ENCODE measurements around the gene ANTKMT.

ANTKMT gene, protein sequence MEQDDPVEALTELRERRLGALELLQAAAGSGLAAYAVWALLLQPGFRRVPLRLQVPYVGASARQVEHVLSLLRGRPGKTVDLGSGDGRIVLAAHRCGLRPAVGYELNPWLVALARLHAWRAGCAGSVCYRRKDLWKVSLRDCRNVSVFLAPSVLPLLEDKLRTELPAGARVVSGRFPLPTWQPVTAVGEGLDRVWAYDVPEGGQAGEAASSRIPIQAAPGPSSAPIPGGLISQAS

DNA sequence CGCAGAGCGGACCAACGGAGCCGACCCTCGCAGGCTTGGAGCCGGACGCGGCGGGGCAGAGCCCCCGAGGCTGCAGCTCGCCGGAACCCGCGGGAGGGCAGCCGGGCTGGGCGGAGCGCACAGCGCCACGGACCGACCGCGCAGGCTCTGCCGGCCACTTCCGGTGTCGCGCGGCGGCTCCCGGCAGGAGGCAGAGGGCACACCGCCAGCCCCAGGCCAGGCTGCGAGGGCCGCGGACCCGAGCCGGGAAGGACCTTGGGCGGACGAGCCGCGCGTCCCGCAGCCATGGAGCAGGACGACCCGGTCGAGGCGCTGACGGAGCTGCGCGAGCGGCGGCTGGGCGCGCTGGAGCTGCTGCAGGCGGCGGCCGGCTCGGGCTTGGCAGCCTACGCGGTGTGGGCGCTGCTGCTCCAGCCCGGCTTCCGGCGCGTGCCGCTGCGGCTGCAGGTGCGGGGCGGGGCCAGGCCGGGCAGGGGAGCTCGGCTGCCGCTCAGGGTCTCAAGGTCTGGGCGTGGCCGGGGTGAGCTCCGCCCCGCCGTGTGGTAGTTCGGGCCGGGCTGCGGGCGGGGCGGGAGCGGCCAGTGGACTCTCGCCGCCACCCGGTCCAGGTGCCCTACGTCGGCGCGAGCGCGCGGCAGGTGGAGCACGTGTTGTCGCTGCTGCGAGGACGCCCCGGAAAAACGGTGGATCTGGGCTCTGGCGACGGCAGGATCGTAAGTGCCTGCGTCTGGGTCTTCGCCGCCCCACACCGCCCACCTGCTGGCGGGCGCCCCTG lies at the start of gene ANTKMT:
TSS of gene ANTKMT (plus strand) at position 157 of the 775 bp plus-strand sequence. CDS start at position 286, 129 bp downstream.
- peak; percentile 88 for DNase-seq (ENCODE audit: low spot score)

DNA sequence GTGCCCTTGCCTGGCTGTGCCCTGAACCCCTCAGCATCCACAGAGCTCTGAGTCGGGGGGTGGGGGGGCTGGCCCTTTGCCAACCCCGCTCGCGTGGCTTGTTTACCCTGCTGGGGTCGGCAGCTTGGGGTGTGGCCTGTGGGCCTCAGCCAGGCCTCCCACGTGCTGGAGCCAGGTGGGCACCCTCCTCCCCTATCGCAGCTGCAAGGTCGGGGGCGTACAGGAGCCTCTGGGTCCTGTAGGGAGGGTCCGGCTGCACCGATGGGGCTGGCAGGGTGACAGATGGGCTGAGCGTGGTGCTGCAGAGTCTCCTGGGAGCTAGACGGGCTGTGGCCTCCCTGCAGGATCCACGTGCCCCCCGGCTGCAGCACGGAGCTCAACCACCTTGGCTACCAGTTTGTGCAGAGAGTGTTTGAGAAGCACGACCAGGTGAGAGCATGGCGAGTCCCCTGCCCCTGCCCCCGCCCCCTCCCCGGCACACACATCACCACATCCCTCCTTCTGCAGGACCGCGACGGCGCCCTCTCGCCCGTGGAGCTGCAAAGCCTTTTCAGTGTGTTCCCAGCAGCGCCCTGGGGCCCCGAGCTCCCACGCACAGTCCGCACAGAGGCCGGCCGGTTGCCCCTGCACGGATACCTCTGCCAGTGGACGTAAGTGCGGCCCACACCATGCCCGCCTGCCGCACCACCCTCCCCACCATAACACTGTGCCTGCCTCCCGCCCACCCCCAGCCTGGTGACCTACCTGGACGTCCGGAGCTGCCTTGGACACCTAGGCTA lies 49.4 kb upstream of the ANTKMT start:
- DNase-seq (ENCODE audit: low spot score), result no peak

DNA sequence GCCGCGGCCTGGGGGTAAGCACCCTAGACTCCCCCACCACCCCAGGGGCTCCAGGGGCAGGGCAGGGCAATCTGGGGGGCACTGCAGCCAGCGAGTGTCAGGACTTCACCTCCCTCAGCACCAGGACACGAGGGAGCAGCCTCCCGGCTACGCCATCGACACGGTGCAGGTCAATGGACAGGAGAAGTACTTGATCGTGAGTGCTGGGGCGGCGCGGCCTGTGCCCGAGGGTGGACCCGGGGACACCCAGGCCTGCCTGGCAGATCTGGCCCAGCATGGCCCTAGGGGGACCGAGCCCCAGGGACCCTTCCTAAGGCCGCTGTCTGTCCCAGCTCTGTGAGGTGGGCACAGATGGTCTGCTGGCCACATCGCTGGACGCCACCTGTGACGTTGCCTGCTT lies 48.6 kb upstream of the ANTKMT start:
- DNase-seq (ENCODE audit: low spot score), result no peak

DNA sequence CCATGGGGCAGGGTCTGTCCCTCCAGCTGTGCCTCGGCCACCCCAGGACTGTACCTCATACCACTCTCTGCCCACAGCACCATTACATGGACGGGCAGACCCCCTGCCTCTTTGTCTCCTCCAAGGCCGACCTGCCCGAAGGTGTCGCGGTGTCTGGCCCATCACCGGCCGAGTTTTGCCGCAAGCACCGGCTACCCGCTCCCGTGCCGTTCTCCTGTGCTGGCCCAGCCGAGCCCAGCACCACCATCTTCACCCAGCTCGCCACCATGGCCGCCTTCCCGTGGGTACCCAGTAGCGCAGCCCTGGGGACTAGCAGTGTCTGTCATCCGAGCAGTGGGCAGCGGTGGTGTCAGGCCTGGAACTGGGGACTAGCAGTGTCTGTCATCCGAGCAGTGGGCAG lies 48.1 kb upstream of the ANTKMT start:
- DNase-seq (ENCODE audit: low spot score), result no peak

DNA sequence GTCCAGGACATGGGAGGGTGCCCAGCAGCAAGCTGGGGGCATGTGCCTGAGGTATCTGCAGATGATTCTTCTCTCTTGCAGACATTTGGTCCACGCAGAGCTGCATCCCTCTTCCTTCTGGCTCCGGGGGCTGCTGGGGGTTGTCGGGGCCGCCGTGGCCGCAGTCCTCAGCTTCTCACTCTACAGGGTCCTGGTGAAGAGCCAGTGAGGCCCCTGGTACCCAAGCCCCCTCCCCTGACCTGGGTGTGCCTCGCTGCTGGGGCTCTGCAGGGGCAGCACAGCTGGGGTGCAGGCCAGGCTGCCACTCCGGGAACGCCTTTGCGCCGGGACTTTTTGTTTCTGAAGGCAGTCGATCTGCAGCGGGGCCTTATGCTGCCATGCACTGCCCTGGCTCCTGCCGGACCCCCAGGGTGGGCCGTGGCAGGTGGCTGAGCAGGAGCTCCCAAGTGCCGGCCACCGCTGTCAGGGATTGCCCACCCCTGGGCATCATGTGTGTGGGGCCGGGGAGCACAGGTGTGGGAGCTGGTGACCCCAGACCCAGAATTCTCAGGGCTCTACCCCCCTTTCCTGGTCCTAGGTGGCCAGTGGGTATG lies 47.5 kb upstream of the ANTKMT start:
- DNase-seq (ENCODE audit: low spot score), result no peak

DNA sequence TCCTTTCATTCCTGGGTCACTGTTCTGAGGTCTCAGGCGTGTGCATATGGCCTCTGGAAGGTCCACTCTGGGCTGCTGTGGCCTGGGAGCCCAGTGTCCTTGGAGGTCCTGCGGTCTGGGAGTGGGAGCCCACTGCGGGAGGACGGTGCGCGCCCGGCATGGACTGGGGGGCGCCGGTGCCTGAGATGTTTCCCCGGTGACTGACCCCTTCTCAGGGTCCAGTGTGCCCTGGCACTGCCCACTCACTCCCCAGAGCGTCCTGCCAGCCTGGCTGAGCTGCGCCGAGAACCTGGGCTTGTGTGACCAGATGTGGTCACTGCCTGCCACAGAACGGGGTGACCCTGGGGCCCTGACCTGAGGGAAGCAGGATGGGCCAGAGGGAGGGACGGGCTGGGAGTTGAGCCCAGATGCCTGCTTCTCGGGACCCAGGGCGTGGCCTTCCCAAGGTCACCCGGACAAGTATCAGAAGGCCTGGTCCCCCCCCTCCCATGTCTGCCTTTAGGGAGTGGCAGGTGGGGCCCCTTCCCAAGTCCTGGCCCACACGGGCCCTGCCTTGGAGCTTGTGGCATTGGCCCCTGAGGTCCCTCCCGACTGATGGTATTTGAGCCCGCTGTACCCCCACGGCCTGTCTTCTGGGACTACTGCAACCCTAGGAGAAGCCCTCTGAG lies 46.6 kb upstream of the ANTKMT start:
- no peak for DNase-seq (ENCODE audit: low spot score)

DNA sequence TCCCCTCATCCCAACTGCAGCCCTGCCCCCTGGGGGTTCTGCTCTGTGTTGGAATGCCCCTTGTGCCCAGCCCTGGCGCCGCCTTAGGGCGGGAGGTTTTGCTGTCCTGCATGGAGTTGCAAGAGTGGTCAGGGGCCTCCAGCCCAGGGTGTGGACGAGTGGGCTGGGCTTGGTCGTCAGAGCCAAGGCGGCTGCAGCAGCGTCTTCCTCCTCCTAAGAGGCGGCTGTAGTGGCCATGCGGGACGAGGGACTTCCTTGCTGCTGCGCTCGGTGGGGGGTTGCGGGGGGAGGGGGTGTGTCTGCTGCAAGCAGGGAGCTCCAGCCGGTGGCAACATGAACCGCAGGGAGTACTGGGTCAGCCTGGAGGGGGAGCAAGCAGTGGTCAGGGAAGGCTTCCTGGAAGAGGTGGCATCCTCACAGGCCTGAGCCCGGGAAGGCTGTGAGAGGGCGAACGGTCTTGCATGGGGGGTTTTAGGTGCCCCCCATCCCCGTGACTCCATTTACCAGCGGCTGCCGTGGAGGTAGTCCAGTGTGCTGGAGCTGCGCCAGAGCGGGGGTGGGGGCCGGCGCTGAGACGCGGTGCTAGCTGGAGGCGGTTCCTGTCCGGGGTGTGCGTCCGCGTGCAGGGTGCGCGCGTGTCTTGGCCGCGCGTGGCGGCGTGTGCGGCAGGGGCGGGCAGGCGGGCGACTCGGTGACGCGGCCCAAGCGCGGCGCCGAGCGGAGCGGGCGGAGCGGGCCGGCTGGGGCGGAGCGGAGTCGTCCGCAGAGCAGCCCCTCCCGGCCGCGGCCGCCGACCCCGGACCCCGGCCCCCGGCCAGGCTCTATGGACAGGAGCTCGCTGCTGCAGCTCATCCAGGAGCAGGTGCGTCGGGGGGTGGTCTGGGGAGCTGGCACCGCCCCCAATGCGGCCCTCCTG lies 45.7 kb upstream of the ANTKMT start, which contains the start of gene RHBDL1:
TSS of gene RHBDL1 (plus strand) at position 704 of the 916 bp plus-strand sequence. CDS start at position 824, 120 bp downstream.
- DNase-seq (ENCODE audit: low spot score), result no peak

DNA sequence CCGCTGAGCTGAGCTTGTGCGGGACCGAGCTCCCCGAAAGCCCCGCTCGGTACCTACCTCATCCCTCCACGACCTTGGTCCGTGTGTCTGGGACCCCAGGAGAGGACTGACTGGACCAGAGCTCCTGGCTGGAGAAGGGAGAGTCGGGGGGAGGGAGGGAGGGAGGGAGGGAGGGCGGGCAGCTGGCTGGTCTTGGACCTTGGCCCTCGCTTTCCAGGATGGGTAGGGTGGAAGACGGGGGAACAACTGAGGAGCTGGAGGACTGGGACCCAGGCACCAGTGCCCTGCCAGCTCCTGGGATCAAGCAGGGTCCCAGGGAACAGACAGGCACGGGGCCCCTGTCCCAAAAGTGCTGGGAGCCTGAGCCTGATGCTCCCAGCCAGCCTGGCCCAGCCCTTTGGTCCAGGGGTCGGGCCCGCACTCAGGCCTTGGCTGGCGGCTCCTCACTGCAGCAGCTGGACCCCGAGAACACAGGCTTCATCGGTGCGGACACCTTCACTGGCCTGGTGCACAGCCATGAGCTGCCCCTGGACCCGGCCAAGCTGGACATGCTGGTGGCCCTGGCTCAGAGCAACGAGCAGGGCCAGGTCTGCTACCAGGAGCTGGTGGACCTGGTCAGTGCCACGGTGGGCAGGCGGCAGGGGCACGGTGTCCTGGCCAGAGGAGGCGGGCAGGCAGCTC lies 44.9 kb upstream of the ANTKMT start:
- DNase-seq (ENCODE audit: low spot score), result no peak

DNA sequence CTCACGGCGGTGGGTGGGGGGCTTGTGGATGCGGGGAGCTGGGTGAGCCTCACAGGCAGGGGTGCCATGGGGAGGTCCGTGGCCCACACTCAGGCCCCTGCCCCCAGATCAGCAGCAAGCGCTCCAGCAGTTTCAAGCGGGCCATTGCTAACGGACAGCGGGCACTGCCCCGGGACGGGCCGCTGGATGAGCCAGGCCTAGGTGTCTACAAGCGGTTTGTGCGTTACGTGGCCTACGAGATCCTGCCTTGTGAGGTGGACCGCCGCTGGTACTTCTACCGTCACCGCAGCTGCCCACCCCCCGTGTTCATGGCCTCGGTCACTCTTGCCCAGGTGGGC lies 44.4 kb upstream of the ANTKMT start:
- no peak for DNase-seq (ENCODE audit: low spot score)

DNA sequence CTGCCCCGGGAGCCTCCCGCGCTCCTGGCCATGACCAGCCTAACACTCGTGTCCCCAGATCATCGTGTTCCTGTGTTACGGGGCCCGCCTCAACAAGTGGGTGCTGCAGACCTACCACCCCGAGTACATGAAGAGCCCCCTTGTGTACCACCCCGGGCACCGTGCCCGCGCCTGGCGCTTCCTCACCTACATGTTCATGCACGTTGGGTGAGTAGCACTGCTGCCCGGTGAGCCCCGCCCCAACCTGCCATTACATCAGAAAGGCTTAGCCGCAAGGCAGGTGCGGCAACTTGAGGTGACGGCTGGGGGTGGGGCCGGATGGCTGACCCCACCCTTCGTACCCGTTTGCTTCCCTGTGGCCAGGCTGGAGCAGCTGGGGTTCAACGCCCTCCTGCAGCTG lies 44.0 kb upstream of the ANTKMT start:
- no peak for DNase-seq (ENCODE audit: low spot score)

DNA sequence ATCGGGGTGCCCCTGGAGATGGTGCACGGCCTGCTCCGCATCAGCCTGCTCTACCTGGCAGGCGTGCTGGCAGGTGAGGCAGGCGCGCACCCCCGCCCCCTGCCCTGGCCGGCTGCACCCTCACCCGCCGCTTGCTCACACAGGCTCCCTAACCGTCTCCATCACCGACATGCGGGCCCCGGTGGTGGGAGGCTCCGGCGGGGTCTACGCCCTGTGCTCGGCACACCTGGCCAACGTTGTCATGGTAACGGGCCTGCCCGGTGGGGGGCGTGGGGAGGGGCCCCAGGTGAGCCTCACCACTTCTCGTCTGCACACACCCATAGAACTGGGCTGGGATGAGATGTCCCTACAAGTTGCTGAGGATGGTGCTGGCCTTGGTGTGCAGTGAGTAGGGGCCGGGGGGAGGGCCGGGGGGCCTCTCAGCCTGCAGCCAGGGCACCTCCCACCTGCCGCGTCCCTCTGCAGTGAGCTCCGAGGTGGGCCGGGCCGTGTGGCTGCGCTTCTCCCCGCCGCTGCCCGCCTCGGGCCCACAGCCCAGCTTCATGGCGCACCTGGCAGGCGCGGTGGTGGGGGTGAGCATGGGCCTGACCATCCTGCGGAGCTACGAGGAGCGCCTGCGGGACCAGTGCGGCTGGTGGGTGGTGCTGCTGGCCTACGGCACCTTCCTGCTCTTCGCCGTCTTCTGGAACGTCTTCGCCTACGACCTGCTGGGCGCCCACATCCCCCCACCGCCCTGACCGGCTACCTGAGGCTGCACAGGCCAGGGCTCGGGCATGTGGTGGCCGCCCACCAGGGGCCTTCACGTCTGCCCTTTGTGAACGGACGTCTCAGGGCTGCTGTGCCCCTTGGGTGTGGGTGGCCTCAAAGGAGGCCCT lies 43.4 kb upstream of the ANTKMT start:
- no peak for DNase-seq (ENCODE audit: low spot score)

DNA sequence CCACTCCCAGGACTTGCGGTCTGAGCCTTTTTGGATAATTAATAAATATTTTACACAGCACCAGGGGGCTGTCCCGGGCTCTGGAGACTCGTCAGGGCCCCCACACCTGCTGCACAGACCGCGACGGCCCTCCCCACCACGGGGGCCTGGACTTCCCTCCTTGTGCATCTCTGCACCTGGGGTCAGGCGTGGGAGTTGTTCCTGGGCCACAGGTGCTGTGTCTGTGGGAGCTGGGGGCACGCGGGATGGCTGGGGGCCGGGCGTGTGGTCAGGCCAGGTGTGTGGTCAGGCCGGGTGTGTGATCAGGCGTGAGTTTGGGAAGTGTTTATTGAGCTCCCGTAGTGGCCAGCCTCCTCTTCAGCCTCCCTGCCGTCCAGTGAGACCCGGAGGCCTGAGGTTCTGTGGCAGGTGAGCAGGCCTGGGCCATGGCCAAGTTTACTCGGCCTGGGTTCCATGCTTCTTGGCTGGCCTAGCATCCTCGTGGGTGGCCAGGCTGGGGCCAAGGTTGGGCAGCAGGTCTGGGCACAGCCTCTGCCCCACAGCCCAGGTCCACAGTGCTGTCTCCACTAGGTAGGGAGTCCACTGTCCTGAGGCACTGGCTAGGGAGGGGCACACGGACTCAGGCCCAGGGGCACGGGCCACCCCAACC lies 42.6 kb upstream of the ANTKMT start:
- DNase-seq (ENCODE audit: low spot score), result no peak

DNA sequence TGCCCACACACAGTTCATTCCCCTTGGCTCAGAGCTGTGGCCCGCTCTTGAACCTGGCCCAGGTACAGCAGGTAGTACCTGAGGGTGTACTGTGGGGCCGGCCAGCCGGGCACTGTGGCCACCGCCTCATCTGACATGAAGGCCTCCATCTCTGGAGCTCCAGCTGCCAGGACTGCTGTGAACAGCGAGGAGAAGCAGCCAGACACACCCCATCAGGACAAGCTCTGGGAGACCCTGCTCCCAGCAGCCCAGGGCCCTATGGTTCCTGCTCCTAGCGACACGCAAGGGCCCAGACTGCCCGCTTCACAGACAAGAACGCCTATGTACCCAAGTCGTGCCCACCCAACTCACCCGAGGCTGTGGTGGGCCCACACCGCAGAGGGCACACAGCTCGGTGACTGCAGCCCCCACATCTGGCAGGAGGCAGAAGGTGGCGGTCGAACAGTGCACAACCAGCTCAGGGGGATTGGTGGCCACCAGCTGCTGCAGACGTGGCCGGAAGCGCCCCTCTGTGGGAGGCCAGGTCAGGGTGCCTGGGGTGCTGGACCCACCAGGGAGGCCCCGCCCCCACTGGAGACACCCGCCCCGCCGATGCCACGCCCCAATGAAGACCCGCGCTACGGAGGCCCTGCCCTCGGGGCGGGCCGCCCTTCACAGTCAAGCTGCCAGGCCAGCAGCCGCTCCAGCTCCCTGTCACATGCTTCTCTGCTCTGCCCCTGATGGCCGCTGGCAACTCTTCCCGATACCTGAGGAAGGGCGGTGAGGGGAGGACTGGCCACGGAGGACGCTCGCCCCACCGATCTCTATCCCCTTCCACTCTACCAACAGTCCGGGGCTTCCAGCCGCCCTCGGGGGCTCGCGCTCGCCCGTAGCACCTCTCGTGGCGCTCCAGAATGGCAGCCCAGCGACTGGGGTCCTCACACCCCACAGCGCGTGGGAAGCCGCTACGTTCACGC lies 41.8 kb upstream of the ANTKMT start:
- no peak for DNase-seq (ENCODE audit: low spot score)

DNA sequence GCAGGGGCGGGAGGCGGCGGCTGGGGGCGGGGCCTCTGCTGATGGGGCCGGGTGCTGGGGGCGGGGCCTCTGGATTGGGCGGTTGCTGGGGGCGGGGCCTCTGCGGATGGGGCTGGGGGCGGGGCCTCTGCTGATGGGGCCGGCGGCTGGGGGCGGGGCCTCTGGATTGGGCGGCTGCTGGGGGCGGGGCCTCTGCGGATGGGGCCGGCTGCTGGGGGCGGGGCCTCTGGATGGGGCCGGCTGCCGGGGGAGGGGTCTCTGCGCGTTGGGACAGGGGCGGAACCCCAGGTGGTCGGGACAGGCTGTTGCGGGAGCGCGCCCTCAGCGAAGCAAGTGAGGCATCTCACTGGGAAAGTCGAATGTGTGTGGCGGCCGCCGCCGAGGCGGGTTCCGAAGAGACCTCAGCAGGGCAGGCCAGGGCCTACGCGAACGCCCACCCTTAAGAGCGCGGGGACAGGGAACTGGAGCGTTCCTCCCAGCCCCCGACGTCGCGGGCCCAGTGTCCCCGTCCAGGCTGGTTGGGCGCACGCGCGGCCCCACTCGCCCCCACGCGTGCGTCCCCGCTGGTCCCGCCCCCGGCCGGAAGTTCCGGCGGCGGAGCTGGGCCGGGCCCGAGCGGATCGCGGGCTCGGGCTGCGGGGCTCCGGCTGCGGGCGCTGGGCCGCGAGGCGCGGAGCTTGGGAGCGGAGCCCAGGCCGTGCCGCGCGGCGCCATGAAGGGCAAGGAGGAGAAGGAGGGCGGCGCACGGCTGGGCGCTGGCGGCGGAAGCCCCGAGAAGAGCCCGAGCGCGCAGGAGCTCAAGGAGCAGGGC lies 40.9 kb upstream of the ANTKMT start, which contains the start of gene STUB1:
TSS of gene STUB1 (plus strand) at position 597 of the 811 bp plus-strand sequence. CDS start at position 713, 116 bp downstream.
- peak; percentile 96 for DNase-seq (ENCODE audit: low spot score)

DNA sequence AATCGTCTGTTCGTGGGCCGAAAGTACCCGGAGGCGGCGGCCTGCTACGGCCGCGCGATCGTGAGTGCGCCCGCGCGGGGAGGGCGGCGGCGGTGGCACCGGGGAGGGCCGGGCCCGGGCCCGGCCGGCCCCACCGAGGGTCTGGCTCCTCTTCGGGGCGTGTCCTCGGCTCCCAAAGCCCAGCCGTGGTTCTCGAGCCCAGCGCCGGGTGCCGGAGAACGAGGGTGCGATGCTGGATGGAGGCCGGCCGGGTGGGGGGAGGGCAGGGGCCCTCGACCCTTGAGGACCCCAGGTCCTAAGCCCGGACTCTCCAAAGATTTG lies 40.4 kb upstream of the ANTKMT start:
- DNase-seq (ENCODE audit: low spot score), result no peak

DNA sequence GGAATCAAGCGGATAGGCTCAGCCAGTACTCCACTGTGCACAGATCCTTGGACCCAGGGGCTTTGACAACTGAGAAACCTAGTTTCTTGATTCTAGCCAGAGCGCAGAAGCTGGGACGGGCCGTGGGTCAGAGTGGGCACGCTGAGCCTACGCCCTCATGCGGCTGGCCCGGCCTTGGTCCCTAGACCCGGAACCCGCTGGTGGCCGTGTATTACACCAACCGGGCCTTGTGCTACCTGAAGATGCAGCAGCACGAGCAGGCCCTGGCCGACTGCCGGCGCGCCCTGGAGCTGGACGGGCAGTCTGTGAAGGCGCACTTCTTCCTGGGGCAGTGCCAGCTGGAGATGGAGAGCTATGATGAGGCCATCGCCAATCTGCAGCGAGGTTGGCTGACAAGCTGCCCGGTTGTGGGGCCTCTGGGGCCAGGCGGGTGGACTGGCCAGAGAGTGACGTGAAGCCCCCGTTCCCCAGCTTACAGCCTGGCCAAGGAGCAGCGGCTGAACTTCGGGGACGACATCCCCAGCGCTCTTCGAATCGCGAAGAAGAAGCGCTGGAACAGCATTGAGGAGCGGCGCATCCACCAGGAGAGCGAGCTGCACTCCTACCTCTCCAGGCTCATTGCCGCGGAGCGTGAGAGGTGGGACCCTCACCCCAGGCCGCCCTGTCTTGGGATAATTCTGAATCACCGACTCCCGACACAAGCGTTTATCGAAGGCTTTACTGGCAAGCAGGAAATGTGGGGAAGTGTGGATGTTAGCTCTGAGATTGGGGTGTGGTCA lies 39.8 kb upstream of the ANTKMT start:
- no peak for DNase-seq (ENCODE audit: low spot score)
